MCF 10A (cell line): ENCODE measurements around the gene CD180. TPM values are rescaled to one million over a fixed set of nuclear protein-coding genes. Genes with fewer than 3 reads are reported as not detected.

Experiments
- BruUV-seq: library from RNA; stranded (reverse); fragments of 400-500 nt; replicated peaks from 2 replicates; lab custom pipeline; 2021; lab: Mats Ljungman, UMichigan
- CTCF ChIA-PET: fragments of 300-600 bp; sonication (Branson Sonifier 250); formaldehyde crosslinking; extraction: SDS; loops from one replicate; lab custom pipeline; 2021; ENCODE audit warnings: antibody characterized with exemption, inconsistent platforms; lab: Yijun Ruan, JAX
- POLR2A ChIA-PET: fragments of 300-600, 350-650 bp; sonication (Branson Sonifier 250); formaldehyde crosslinking; extraction: SDS; loops from one replicate; lab custom pipeline; 2020; ENCODE audit warnings: antibody characterized with exemption, inconsistent platforms; lab: Yijun Ruan, JAX
- DNase-seq: peaks from one replicate; pipeline ENCODE4 v3.0.0-alpha.2; 2018; ENCODE audit not compliant: unreplicated experiment
- H3K27ac Mint-ChIP-seq: one replicate; pipeline ENCODE4 v1.8.0; 2022; ENCODE audit warnings: mild to moderate bottlenecking, low read depth, mixed read lengths; ENCODE audit not compliant: unreplicated experiment
- H3K27me3 Mint-ChIP-seq: one replicate; pipeline ENCODE4 v1.8.0; 2022; ENCODE audit warnings: mixed read lengths; ENCODE audit not compliant: insufficient read depth, unreplicated experiment
- H3K36me3 Mint-ChIP-seq: one replicate; pipeline ENCODE4 v1.8.0; 2022; ENCODE audit warnings: mild to moderate bottlenecking, moderate library complexity, mixed read lengths; ENCODE audit not compliant: insufficient read depth, unreplicated experiment
- H3K4me1 Mint-ChIP-seq: one replicate; pipeline ENCODE4 v1.8.0; 2022; ENCODE audit warnings: mixed read lengths; ENCODE audit not compliant: insufficient read depth, unreplicated experiment
- H3K4me3 Mint-ChIP-seq: one replicate; pipeline ENCODE4 v1.8.0; 2022; ENCODE audit warnings: mild to moderate bottlenecking, moderate library complexity, mixed read lengths; ENCODE audit not compliant: unreplicated experiment
- H3K9me3 Mint-ChIP-seq: one replicate; pipeline ENCODE4 v1.8.0; 2022; ENCODE audit warnings: mixed read lengths; ENCODE audit not compliant: unreplicated experiment
- intact Hi-C: fragments of 100-400 bp; cut with micrococcal nuclease; formaldehyde crosslinking; loops from 2 replicates; pipeline ENCODE4 v1.14.1; 2022
- total RNA-seq: library from RNA; stranded (reverse); gene quantifications from 2 replicates; pipeline ENCODE4 v1.2.3, GENCODE V29; 2022
- TF ChIP-seq, protein P1 (sequence below): fragments of 200-600 bp; IDR thresholded peaks from one replicate; pipeline ENCODE4 v1.8.0; 2022; ENCODE audit warnings: antibody characterized with exemption, mild to moderate bottlenecking; ENCODE audit not compliant: unreplicated experiment

The CD180 gene
- total RNA-seq, 1 experiment from 2014 or later = 0.07 TPM

DNA sequence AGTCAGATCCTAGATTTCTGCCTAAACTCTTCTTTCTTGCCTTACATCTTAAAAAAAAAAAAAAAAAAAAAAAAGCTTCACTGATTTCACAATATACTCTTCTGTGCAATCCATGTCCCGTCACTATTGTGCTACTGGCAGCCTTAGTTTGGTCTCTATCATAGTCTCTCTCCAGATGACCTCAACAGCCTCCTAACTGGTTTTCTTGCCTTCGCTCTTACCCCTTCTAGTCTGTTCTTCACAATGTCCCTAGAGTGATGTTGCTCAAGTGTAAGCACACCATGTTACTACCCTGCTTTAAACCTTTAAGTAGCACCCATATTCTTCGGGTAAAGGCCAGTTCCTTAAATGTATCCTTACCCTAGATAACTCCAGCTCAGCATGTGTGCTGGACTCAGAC is 25.8 kb downstream of the CD180 start:
- no peak overlapping the region for H3K27ac Mint-ChIP-seq
- H3K36me3 Mint-ChIP-seq = peaks cover 19% of the 10 kb centered on the region
- no peak for DNase-seq
- CTCF ChIA-PET = interaction anchor here (1.5 to 11.3 kb wide), 2 partner anchors 36 to 1115 kb away, joined by 4 to 220 read pairs; no protein-coding TSS in a partner anchor
- no peaks in the 10 kb centered on the region for H3K27me3 Mint-ChIP-seq
- no peaks in the 10 kb centered on the region for H3K4me1 Mint-ChIP-seq
- intact Hi-C loops = no loop called here
- TF ChIP-seq, protein P1, sequence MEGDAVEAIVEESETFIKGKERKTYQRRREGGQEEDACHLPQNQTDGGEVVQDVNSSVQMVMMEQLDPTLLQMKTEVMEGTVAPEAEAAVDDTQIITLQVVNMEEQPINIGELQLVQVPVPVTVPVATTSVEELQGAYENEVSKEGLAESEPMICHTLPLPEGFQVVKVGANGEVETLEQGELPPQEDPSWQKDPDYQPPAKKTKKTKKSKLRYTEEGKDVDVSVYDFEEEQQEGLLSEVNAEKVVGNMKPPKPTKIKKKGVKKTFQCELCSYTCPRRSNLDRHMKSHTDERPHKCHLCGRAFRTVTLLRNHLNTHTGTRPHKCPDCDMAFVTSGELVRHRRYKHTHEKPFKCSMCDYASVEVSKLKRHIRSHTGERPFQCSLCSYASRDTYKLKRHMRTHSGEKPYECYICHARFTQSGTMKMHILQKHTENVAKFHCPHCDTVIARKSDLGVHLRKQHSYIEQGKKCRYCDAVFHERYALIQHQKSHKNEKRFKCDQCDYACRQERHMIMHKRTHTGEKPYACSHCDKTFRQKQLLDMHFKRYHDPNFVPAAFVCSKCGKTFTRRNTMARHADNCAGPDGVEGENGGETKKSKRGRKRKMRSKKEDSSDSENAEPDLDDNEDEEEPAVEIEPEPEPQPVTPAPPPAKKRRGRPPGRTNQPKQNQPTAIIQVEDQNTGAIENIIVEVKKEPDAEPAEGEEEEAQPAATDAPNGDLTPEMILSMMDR = no peak
- BruUV-seq = no TSS peak
- no peak overlapping the region for H3K4me3 Mint-ChIP-seq
- peaks cover 5% of the 10 kb centered on the region for H3K9me3 Mint-ChIP-seq
- POLR2A ChIA-PET = interaction anchor here (0.8 to 1.1 kb wide), 2 partner anchors 9 to 1073 kb away, joined by 3 read pairs; no protein-coding TSS in a partner anchor

DNA sequence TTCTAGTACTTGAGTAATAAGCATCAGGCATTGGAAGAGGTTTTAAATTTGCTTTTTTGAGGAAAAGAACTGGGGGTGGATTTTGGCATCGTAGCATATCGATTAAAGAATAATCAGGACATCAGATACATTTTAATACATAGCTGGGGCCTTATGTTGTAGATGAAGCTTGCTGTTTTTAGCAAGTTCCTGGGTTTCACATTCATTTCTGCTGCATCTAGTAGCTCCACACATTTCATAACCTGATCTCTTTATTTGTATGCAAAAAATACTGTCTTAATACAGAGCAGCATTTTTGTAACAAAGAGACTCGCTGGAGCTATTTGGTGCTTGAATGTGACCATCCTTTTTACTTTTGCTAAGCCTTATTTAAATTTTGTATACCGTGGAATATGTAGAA is 28.5 kb downstream of the CD180 start:
- H3K36me3 Mint-ChIP-seq = peaks cover 44% of the 10 kb centered on the region
- no peak for DNase-seq
- no peaks in the 10 kb centered on the region for H3K9me3 Mint-ChIP-seq
- CTCF ChIA-PET = interaction anchor here (0.6 to 11.3 kb wide), 4 partner anchors 11 to 755 kb away, joined by 3 to 220 read pairs (median 6); no protein-coding TSS in a partner anchor
- intact Hi-C loops = no loop called here
- POLR2A ChIA-PET = interaction anchor here (0.6 to 4.4 kb wide), 3 partner anchors 39 to 449 kb away, joined by 4 to 45 read pairs (median 6); no protein-coding TSS in a partner anchor
- no TSS peak for BruUV-seq
- TF ChIP-seq, protein P1 = no peak
- H3K27me3 Mint-ChIP-seq = no peaks in the 10 kb centered on the region
- no peak overlapping the region for H3K4me3 Mint-ChIP-seq
- H3K27ac Mint-ChIP-seq = no peak overlapping the region
- no peaks in the 10 kb centered on the region for H3K4me1 Mint-ChIP-seq

DNA sequence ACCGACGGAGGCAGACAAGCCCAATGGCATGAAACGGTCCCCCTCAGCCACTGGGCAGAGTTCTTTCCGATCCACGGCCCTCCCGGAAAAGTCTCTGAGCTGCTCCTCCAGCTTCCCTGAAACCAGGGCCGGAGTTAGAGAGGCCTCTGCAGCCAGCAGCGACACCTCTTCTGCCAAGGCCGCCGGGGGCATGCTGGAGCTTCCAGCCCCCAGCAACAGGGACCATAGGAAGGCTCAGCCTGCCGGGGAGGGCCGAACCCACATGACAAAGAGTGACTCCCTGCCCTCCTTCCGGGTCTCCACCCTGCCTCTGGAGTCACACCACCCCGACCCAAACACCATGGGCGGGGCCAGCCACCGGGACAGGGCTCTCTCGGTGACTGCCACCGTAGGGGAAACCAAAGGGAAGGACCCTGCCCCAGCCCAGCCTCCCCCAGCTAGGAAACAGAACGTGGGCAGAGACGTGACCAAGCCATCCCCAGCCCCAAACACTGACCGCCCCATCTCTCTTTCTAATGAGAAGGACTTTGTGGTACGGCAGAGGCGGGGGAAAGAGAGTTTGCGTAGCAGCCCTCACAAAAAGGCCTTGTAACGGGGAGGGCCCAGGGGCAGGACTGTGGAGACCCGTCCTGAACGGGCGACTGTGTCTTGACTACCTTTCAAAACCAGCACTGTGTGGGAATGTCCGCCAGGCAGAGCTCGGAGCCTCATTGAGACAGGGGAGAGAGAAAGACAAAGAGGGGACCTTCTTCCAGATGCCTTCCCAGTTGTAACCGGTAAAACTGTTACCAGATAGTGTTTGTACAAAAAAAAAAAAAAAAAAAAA is 29.9 kb downstream of the CD180 start:
- intact Hi-C loops = loop anchor here (1.0 to 2.0 kb wide), 2 partner anchors 43 to 1106 kb away; no protein-coding TSS in a partner anchor
- Mint-ChIP-seq H3K4me1 (peaks cover under 1% of the 10 kb centered on the region), H3K36me3 (peaks cover 50% of the 10 kb centered on the region), H3K27ac (peak overlapping the region; percentile 75), H3K4me3 (no peak overlapping the region), H3K9me3 (no peaks in the 10 kb centered on the region), H3K27me3 (no peaks in the 10 kb centered on the region)
- POLR2A ChIA-PET = interaction anchor here (0.5 to 4.4 kb wide), 8 partner anchors 37 to 1060 kb away, joined by 3 to 45 read pairs (median 4); no protein-coding TSS in a partner anchor
- TF ChIP-seq, protein P1 = no peak
- CTCF ChIA-PET = interaction anchor here (0.5 to 11.3 kb wide), 22 partner anchors 9 to 1727 kb away, joined by 3 to 220 read pairs (median 4); no protein-coding TSS in a partner anchor
- no peak for DNase-seq
- BruUV-seq = no TSS peak
